Measurements from ENCODE around the gene RNF112.

- no peak for TF ChIP-seq NFKBIZ (CRISPR knock-in tag; IDR thresholded peaks at IDR 0.05)
- no peak for TF ChIP-seq KLF12 (CRISPR knock-in tag; IDR thresholded peaks at IDR 0.05; ENCODE audit: borderline replicate concordance)
- TF ChIP-seq TEAD2 (CRISPR knock-in tag; IDR thresholded peaks at IDR 0.05), result no peak
- TF ChIP-seq SETDB1 (CRISPR knock-in tag; IDR thresholded peaks at IDR 0.05; ENCODE audit: borderline replicate concordance), result no peak
- TF ChIP-seq RNF219 (CRISPR knock-in tag; IDR thresholded peaks at IDR 0.05), result no peak
- TF ChIP-seq CTCF (CRISPR knock-in tag; IDR thresholded peaks at IDR 0.05), result no peak
- TF ChIP-seq KIAA2018 (CRISPR knock-in tag; IDR thresholded peaks at IDR 0.05; ENCODE audit: borderline replicate concordance), result no peak
- no peak for TF ChIP-seq NFIC (IDR thresholded peaks at IDR 0.05; ENCODE audit: low read length)
- TF ChIP-seq ZBTB21 (CRISPR knock-in tag; IDR thresholded peaks at IDR 0.05), result no peak
- no peak for TF ChIP-seq EZH2 (conservative IDR thresholded peaks at IDR 0.05; ENCODE audit: low read depth, low read length)
- TF ChIP-seq POLR2AphosphoS5 (IDR thresholded peaks at IDR 0.05; ENCODE audit: low read depth, low read length), result no peak
- no peak for TF ChIP-seq FOSL1 (CRISPR knock-in tag; IDR thresholded peaks at IDR 0.05; ENCODE audit: borderline replicate concordance)
- no peak for TF ChIP-seq HNRNPLL (IDR thresholded peaks at IDR 0.05; ENCODE audit: low read depth, low read length, poor library complexity, severe bottlenecking)
Measured at GRCh38 chr17:19456016-19456927, 45.2 kb downstream of the RNF112 start.

All from HepG2 (cell line).